ENCODE results near the gene MYH11.

The MYH11 gene

DNA sequence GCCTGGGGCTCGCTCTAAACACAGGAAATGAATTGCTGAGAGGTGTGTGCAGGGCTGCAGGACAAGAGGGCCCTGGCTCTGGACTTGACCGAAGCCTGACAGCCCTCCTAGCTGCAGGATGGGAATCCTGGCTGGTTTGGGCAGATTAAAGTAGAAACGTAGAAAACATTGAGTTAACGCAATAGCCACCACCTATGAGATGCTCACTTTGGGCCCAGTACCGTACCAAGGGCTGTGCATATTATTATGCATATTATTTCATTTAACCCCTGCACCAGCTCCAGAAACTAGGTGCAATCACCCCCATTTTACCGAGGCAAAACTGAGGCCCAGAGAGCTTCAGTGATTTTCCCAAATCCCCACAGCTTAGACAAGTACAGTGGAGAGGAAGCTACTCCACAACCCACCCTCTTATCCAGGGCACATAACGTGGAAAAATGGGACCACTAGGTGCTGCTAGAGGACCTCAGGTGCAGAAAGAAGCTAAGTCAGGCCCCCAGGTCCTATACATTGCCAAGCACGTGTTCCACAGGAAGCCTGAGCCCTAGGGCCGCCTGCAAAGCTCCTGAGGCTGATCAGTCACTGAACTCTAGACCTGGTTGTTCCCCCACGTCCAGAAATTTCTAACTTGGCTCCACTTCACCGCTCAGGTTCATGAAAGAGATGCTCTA lies 79.2 kb downstream of the MYH11 start:
- no peak for DNase-seq (ENCODE audit: low read depth)

DNA sequence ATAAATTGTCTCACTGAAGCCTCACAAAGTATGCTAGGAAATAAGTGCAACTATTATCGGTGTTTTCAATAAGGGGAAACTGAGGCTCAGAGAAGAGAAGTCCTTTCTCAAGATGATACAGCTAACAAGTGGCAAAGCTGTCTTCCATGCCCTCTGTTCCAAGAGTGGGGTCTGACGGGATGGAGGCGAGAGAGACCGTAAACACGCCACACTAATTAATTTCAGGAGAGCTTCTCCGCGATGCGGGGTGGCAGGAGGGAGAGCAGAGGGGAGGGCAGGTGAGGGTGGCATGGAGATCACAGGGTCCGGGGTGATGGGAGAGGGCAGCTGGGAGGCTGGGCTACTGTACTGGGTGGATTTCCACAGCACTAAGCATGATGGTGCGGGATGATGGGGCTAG lies 80.3 kb downstream of the MYH11 start:
- DNase-seq (ENCODE audit: low read depth), result no peak

- no peak for DNase-seq (ENCODE audit: low read depth)
These were observed 81.0 kb downstream of the MYH11 start for GRCh38 chr16:15775663-15776304.

DNA sequence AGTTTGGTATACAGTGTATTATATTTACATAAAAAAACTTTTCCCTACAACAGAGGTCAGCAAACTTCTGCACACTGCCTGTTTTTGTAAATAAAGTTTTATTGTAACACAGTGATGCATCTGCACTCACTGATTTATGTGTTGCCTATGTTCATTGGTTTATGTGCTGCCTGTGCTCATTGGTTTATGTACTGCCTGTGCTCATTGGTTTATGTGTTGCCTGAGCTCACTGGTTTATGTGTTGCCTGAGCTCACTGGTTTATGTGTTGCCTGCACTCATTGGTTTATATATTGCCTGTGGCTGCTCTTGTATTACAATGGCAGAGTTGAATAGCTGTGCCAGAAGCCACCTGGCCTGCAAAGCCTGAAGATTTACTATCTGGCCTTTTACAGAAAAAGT lies 81.6 kb downstream of the MYH11 start:
- DNase-seq (ENCODE audit: low read depth), result no peak

GRCh38 chr16:15773968-15774367 lies 82.9 kb downstream of the MYH11 start:
- no peak for DNase-seq (ENCODE audit: low read depth)

DNA sequence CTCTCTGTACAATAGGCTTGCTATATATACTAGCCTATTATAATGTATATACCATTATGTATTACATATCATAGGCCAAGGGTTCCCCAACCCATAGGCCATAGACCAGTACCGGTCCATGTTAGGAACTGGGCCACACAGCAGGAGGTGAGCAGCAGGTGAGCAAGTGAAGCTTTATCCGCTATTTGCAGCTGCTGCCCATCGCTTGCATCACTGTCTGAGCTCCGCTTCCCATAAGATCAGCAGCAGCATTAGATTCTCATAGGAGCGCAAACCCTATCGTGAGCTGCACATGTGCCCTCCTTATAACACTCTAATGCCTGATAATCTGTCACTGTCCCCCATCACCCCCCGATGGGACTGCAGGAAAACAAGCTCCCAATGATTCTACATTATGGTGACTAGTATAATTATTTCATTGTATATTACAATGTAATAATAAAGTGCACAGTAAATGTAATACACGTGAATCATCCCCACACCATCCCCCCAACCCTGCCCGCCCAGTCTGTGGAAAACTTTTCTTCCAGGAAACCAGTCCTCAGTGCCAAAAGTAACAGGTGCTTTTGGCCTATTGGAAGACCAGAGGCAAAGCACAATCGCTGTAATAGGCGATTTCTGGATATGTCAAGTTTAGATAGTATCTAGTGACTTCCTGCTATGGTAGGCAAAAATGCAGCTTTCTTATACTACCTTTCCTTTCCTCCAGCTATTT lies 84.1 kb downstream of the MYH11 start:
- DNase-seq (ENCODE audit: low read depth), result no peak

GRCh38 chr16:15771694-15772093 lies 85.1 kb downstream of the MYH11 start:
- DNase-seq (ENCODE audit: low read depth), result no peak

DNA sequence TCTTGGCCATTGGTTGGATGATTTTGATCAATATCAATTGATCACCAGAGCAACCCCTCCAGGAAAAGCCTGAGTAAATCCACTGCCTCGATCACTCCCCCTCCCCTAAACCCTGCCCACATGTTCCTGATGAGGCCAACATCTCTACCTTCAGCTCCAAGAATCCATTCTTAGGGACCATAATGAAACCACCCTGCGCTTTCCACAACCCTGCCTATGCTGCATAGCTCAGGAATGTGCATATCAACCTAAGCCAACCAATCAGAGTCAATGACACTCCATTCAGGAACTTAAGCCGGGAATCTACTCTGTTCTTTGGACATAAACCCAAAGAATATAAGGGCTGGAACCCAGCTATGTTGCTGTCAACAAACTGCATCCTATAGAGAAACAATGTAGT lies 86.3 kb downstream of the MYH11 start:
- no peak for DNase-seq (ENCODE audit: low read depth)

DNA sequence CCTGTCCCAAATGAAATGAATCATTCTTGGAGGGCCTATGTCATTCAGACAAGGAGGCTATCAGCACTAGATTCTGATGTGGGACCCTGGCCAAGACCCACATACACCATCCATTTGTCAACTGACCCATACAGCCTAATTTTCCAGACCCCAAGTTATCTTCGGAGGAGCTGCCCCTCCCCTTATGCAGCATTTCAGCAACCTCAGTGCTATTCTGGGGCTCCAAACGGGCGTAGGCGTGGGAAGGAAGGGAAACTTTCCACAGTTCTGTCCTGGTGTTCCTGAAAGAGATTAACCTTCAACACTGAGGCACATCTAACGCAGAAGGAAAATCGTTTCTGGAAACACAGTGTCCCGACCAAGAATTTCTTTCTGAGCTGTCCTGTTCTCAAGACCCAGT lies 86.7 kb downstream of the MYH11 start:
- no peak for DNase-seq (ENCODE audit: low read depth)

GRCh38 chr16:15769239-15769638 lies 87.6 kb downstream of the MYH11 start:
- DNase-seq (ENCODE audit: low read depth), result no peak

GRCh38 chr16:15768201-15768600 lies 88.6 kb downstream of the MYH11 start:
- no peak for DNase-seq (ENCODE audit: low read depth)

DNA sequence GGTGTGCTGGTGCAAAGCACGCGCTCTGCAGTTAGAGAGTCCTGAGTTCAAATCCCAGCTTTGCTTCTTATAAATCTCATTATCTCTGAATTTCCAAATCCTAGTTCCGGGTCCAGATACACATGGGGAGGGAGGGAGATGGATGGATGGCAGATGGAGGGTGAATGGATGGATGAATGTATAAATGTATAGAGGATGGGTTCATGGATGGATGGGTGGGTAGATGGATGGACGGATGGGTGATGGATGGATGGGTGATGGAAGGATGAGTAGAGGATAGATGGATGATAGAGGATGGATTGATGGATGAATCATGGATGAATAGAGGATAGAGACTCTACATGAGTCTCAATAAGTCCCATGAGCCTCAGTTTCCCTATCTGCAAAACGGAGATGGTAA lies 89.9 kb downstream of the MYH11 start:
- no peak for DNase-seq (ENCODE audit: low read depth)

- no peak for DNase-seq (ENCODE audit: low read depth)
These were observed 90.9 kb downstream of the MYH11 start for GRCh38 chr16:15765880-15766279.

DNA sequence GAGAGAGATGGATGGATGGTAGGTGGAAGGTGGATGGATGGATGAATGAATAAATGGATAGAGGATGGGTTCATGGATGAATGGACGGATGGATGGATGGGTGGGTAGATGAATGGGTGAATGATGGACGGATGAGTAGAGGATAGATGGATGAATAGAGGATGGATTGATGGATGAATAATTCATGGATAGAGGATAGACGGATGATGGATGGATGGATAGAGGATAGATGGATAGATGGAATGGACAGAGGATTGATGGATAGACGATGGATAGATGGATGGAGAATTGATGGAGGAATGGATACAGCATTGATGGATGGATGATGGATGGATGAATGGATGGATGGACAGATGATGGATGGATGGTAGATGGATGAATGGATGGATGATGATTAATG lies 91.7 kb downstream of the MYH11 start:
- no peak for DNase-seq (ENCODE audit: low read depth)

- DNase-seq (ENCODE audit: low read depth), result no peak
These were observed 92.7 kb downstream of the MYH11 start for GRCh38 chr16:15764112-15764511.

GRCh38 chr16:15760129-15760528 lies 96.7 kb downstream of the MYH11 start:
- DNase-seq (ENCODE audit: low read depth), result no peak

- DNase-seq (ENCODE audit: low read depth), result no peak
These were observed 97.8 kb downstream of the MYH11 start for GRCh38 chr16:15759070-15759469.

DNA sequence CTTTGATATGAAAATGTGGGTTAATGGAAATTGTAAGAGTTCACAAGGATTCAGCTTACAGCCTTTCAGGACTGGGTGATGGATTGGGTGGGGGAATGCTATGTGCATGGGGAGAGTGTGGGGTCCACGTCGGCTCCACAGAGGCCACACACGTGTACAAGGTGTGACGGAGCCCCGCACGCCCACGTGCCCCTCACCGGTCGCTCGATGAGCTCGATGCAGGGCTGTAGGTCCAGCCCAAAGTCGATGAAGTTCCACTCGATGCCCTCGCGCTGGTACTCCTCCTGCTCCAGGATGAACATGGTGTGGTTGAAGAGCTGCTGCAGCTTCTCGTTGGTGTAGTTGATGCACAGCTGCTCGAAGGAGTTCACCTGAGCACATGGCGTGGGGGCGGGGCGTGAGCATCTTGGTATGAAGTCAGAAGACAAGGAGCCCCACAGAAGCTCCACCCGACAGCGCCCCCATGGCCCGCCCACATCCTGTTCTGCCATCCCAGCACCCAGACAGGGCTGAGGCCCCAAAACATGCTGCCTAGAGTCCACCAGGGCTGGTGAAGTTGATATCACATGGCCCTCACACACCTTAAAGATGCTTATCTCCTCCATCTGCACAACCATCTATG lies 99.1 kb downstream of the MYH11 start:
- no peak for DNase-seq (ENCODE audit: low read depth)

- no peak for DNase-seq (ENCODE audit: low read depth)
These were observed 99.8 kb downstream of the MYH11 start for GRCh38 chr16:15757077-15757386.

DNA sequence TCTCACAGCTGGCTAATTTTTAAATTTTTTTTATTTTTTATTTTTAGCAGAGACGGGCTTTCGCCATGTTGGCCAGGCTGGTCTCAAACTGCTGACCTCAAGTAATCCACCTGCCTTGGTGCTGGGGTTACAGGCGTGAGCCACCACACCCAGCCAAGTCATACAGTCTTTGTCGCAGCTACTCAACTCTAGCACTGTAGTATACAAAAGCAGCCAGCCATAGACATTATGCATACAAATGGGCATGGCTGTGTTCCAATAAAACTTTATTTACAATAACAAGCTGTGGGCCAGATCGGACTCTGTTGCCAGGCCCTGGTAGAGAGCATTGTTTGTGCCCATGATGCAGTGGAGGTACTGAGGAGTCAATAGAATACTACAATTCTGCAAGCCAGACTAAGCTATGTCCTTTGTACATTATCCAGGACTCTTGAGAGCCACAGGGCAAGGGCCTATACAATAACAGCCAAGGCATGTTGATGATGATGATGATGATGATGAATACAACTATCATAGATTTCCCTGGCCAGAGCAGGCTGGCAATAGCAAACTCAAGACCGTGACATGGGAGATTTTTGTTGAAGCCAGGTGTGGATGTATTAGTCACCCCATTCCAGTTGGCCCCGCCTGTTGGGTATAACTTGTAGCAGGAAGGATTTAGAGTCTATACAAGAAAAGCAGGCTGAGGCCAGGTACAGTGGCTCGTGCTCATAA lies 101.8 kb downstream of the MYH11 start:
- no peak for DNase-seq (ENCODE audit: low read depth)

DNA sequence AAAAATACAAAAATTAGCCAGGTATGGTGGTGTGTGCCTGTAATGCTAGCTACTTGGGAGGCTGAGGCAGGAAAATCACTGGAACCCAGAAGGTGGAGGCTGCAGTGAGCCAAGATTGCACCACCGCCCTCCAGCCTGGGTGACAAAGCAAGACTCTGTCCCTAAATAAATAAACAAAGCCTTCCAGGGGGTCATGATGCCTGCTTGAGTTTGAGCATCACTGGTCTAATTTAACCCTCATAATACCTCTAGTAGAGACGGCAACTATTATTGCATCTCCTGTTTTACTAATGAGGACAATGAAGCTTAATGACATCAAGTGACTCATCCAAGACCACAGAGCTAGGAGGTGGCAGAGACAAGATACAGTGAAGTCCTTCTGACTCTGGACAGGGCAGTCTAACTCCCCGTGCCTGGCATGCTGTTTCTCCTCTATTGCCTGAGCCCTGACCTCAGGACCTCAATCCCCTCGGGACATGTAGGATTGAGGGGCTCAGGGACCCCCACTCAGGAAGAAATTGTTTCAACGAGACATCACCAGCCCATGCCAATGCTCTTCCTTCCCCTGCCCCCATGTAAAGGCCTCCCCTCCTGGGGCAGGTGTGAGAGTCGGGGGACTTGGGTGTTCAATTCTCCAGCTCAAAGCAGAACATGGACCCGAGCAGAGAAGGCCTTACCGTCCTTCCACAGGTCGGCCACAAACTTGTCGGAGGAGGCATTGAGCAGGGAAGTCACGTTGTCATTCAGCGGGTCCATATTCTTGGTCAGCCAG lies 103.9 kb downstream of the MYH11 start:
- no peak for DNase-seq (ENCODE audit: low read depth)

DNA sequence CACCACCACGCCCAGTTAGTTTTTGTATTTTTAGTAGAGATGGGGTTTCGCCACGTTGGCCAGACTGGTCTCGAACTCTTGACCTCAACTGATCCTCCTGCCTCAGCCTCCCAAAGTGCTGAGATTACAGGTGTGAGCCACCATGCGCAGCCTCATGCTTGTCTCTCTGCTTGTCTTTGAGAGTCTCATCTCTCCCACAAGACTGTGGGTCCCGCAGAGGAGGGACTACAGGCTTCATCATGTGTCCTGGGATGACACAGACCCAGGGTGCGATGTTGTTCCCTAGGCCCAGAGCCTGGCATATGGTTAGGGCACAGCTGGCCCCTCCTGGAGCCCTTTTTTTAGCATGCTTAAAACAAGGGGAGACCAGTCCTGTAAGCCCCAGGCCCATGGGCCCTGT lies 104.9 kb downstream of the MYH11 start:
- no peak for DNase-seq (ENCODE audit: low read depth)

Data from activated T-cell treated with anti-CD3 and anti-CD28 coated beads for 1 hour (primary cell).